ENCODE data around the gene VWA3B.

DNA sequence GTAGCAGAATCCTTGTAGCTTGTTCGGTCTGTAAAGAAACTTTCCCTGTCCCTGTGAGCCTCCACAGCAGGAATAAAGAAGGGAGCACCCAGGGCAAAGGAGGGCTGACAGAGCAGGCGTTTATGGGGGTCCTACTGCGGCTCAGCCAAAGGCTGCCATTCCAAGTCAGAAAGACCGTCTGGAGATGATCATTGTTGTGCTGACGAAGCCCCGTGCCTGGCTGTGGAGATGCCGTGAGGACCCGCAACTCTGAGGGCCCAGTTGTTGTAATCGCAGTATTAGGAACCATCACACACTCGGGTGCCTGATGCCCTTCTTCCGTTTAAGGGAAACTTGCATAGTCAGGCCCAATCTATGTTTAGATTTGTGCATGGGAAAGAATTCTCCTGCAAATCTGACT lies 16.9 kb upstream of the VWA3B start:
- TF ChIP-seq, protein P1, sequence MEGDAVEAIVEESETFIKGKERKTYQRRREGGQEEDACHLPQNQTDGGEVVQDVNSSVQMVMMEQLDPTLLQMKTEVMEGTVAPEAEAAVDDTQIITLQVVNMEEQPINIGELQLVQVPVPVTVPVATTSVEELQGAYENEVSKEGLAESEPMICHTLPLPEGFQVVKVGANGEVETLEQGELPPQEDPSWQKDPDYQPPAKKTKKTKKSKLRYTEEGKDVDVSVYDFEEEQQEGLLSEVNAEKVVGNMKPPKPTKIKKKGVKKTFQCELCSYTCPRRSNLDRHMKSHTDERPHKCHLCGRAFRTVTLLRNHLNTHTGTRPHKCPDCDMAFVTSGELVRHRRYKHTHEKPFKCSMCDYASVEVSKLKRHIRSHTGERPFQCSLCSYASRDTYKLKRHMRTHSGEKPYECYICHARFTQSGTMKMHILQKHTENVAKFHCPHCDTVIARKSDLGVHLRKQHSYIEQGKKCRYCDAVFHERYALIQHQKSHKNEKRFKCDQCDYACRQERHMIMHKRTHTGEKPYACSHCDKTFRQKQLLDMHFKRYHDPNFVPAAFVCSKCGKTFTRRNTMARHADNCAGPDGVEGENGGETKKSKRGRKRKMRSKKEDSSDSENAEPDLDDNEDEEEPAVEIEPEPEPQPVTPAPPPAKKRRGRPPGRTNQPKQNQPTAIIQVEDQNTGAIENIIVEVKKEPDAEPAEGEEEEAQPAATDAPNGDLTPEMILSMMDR (IDR thresholded peaks at IDR 0.05): no peak
- TF ChIP-seq ZFX (IDR thresholded peaks at IDR 0.05; ENCODE audit: borderline replicate concordance): no peak
